ENCODE results near the gene CYTH4.

The CYTH4 gene

GRCh38 chr22:37239336-37240239 lies 42.7 kb upstream of the CYTH4 start:
- TF ChIP-seq CTCF (IDR thresholded peaks at IDR 0.05; ENCODE audit: borderline replicate concordance, insufficient read depth, low read depth, low read length), result no peak
- no peak overlapping the region for H3K4me3 ChIP-seq (ENCODE audit: low read depth, low read length)

GRCh38 chr22:37240240-37240940 lies 41.9 kb upstream of the CYTH4 start:
- H3K4me3 ChIP-seq (ENCODE audit: low read depth, low read length), result no peak overlapping the region
- TF ChIP-seq CTCF (IDR thresholded peaks at IDR 0.05; ENCODE audit: borderline replicate concordance, insufficient read depth, low read depth, low read length), result no peak

GRCh38 chr22:37240941-37241320 lies 41.4 kb upstream of the CYTH4 start:
- peak overlapping the region; percentile 99 for H3K4me3 ChIP-seq (ENCODE audit: low read depth, low read length)
- no peak for TF ChIP-seq CTCF (IDR thresholded peaks at IDR 0.05; ENCODE audit: borderline replicate concordance, insufficient read depth, low read depth, low read length)

DNA sequence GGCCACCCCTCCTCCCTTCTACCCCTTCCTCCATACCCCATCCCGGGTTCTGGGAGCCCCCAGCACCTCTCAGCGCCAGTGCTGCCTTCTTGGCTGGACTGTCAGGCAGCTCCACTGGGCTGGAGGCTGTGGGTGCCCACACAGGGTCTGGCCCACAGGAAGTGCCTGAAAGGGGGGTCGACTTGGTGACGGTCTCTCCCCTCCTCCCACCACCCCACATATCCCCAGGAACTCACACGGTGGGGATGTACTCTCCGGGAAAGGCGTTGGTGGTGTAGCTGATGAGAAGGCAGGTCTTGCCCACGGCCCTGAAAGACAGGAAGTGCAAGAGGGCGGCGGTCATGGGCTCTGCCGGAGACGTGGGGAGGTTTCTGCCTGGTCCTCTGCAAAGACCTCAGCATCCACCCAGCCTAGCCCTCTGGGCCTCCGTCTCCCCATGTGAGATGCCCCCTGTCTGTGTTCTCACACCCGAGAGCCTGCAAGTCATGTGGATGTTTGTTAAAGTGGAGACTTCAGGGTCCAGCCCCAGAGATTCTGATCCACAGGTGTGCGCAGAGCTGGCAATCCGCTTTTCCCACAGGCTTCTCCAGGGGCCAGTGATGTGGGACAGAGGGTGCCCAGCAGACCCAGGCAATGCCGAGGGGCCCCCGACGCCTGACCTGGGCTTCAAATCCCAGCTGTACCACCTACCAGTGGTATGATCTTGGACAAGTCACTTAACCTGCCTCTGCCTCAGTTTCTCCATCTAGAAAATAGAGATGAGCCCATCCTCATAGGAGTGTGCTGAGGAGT lies 40.8 kb upstream of the CYTH4 start:
- H3K4me3 ChIP-seq (ENCODE audit: low read depth, low read length), result peak overlapping the region; percentile 99
- TF ChIP-seq CTCF (IDR thresholded peaks at IDR 0.05; ENCODE audit: borderline replicate concordance, insufficient read depth, low read depth, low read length), result no peak

DNA sequence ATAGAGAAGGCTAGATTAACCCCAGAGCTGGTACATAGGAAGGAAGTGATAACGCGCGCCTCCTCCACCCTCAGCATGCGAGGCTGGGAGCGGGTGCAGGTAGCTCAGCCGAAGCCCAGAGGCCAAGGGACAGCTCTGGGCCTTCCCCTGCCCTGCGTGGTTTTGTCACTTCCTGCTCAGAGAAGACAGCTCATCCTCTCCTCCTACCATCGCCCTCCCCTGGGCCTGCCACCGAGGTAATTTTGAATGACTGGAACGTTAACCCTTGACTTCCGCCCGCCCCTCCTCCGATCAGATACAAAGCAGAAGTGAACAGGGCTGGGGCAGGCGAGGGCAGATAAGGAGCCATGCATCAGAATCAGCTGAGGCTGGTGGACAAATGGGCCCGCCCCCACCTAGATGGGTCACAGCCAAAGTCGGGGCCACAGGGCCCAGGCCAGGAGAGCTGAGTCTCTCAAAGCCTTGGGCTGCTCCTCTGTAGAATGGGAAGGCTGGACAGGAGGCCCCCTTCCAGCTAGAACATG lies 39.9 kb upstream of the CYTH4 start:
- TF ChIP-seq CTCF (IDR thresholded peaks at IDR 0.05; ENCODE audit: borderline replicate concordance, insufficient read depth, low read depth, low read length), result no peak
- peak overlapping the region; percentile 99 for H3K4me3 ChIP-seq (ENCODE audit: low read depth, low read length)

GRCh38 chr22:37243402-37244113 lies 38.8 kb upstream of the CYTH4 start:
- TF ChIP-seq CTCF (IDR thresholded peaks at IDR 0.05; ENCODE audit: borderline replicate concordance, insufficient read depth, low read depth, low read length), result no peak
- H3K4me3 ChIP-seq (ENCODE audit: low read depth, low read length), result peak overlapping the region; percentile 99

Measured in GM12875 (cell line).